Inferior parietal cortex (tissue), 1 donor: Measurements from ENCODE around the gene USHBP1.
"Not testable (repeated sequence)": the region's sequence is repeated elsewhere in the genome, so short reads cannot be mapped to it uniquely, and the experiment has no call there.

Experiments used
- DNase-seq: peaks from one replicate; pipeline ENCODE4 v3.0.0-alpha.2; 2016; ENCODE audit errors: extremely low spot score

Gene USHBP1

DNA sequence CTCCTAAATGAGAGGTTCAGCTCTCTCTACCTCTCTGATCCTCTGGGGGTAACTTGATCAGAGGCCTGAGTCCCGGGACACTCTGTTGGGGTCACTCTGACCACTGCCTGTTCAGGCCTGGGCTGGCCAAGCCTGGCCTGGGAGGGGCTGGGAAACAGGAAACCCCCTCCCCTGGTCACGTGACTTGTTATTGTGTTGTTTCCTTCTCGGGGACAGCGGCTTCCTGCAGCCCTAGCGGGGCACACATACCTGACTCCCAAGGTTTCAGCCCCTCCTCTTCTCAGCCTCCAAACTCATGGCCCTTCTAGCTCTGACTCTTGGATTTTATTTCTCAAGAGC, at the start of gene USHBP1:
TSS of gene USHBP1 (minus strand) at position 105 of the 339 bp plus-strand sequence. CDS start 446 bp downstream, outside the sequence.
- DNase-seq, result no peak

GRCh38 chr19:17314007-17314593, 49.6 kb upstream of the USHBP1 start:
- no peak for DNase-seq

DNA sequence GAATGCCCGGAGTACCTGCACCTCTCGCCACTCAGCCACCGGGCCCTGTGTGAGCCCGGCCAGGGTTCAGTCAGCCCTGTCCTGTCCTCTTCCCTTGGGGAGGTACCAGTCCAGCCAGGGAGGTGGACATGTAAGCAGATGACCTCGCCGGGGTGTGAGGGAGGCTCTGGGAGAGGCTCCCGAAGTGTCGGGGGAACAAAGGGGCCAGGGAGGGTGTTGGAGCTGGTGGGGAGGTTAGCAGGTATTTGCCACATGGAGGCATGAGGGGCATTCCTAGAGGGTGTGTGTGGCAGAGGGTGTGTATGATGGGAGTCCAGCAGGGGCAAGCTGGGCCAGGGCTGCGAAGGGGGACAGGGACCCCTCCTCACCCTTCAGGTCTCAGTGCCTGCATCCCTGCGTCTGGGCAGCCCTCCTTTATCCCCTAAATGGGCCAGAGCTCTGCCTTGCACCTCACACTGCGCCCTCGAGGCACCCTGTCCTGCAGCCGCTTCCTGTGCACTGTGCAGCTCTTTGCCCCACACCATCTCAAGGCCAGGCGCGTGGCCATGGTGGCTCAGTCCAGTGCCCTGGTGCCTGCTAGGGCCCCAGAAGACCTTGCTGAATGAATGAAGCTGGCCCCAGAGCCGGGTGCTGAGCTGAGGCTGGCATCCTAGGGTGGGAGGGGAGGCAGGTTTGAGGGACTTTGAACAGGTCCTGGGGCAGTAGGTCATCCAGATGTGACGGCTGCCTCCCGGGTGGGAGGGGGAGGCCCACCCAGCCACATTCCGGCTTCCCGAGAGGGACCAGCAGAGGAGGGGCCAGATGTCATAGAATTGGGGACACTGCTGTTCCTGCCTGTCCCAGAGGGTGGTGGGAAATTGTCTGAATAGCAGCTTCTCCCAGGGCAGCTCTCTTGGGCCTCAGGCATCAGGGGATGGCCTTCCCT, 47.9 kb upstream of the USHBP1 start:
- DNase-seq, result no peak

DNA sequence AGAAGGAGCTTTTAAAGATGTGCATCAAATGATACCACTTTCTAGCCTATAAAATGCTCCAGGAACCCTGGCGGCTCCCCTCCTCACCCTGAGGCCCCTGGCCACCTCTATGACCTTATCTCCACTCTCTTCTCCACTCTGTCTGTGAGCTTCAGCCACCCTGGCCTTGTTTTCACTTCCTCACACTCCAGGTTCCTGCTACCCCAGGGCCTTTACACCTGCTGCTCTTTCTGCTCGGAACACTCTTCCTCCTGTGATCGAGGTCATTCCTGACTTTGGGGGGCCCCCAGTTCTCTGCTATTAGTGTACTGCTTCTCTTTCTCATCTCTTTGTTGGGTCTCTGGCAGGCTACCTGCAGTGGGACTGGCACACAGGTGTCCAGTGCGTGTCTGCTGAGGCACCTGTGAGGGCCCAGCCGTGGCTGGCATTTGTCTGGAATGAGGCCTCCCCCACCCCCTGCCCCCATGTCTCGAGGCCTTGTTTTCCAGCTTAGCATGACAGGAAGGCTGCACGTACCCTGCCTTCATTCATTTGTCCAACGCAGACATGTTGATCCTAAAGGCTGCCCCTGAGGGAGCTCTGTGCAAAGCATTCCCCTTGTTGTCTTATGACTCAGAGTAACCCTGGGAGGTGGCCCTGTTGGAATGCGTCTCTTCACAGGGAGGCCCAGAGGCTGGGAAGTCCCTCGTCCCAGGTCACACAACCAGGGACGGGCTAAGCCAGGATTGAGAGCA, 47.1 kb upstream of the USHBP1 start:
- DNase-seq, result no peak

DNA sequence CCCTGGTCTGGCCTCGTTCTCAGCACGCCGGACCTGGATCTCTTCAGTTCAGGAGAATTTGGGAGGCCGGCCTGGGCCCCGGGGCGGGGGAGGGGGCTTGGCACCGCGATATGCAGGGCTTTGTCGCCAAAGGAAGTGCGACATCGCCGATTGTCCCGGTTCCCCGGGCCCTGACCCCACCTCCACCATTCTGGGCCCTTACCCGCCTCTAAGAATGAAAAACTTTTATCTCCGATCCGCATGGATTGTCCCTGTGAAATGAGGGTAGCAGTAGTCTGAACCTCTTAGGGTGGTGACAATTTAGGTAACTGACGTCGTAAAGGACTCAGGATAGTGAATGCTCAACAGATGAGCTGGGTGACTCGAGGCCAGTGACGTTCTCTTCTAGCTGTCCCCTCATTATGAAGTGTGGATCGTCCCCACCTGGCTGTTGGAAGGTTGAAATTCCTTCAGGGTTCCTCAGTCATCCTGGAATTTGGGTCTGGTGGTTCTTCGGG, 45.5 kb upstream of the USHBP1 start:
- no peak for DNase-seq

- DNase-seq, result peak; percentile 100
These were observed 44.8 kb upstream of the USHBP1 start, which contains the start of gene DDA1 for GRCh38 chr19:17309198-17309964. TSS of gene DDA1 (plus strand) at chr19:17309563. CDS start at chr19:17309655, 92 bp downstream.

DNA sequence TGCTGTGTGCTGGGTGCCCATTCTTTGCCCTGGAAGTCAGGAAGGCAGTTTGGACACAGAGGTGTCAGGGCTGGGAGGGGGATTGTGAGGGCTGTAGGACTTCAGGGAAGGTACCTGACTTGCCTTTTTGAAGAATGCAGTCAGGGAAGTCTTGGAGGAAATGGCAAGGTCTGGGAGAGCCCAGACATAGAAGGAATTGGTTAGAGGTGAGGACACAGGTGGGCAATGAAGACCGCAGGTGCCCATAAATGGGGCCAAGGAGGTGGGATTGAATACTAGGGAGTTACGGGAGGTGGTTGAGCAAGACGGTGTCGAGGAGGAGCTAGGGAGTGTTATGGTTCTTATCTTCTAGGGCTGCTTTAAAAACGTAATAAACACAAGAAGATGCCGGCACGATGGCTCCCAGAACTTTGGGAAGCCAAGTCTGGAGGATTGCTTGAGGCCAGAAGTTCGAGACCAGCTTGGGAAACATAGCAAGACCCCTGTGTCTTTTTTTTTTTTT, 43.4 kb upstream of the USHBP1 start:
- DNase-seq, result no peak

- DNase-seq, result no peak
These were observed 41.8 kb upstream of the USHBP1 start for GRCh38 chr19:17306285-17306714.

DNA sequence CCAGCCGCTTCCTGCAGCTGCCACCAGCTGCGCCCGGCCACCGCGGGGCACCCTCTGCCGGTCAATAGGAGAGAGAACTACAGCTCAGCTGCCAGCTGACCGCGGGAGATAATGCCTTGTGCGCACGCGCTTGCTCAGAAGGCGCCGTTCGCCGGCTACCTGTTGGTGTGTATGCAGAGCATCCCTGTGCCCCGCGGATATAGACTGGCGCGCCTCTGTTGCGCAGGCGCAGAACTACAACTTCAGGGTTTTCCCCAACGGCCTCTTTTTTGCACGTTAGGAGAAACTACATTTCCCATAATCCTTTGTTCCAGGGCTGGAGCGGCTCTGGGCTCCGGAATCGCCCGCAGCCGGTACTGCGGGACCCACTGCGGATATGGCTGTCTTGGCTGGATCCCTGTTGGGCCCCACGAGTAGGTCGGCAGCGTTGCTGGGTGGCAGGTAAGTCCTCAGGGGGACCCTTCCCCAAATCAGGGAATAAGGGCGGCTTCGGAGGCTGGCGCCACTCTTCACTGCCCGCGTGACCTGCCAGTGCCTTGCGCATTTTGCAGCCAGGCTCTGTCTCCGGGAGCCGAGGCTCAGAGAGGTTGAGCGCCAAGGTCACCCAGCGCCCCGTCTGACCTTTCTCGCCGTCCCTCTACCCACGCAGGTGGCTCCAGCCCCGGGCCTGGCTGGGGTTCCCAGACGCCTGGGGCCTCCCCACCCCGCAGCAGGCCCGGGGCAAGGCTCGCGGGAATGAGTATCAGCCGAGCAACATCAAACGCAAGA, 41.2 kb upstream of the USHBP1 start, which contains the start of gene MRPL34:
TSS of gene MRPL34 (plus strand) at position 356 of the 768 bp plus-strand sequence. CDS start at position 377, 21 bp downstream.
- DNase-seq, result peak; percentile 98

DNA sequence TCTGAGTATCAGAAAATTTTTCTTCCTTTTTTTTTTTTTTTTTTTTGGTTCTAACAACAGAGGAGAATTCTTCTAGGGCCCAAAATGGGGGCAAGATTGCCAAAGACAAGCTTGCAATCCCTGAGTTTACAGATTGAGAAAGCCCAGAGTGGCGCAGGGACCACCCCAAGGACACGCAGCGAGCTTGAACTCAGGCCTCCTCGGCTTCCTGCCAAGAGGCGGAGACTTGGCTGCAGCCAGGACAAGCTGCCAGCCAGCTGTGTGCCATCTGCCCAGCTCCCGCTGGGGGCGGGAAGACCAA, 40.6 kb upstream of the USHBP1 start:
- no peak for DNase-seq

- no peak for DNase-seq
These were observed 40.1 kb upstream of the USHBP1 start for GRCh38 chr19:17304386-17305215.

DNA sequence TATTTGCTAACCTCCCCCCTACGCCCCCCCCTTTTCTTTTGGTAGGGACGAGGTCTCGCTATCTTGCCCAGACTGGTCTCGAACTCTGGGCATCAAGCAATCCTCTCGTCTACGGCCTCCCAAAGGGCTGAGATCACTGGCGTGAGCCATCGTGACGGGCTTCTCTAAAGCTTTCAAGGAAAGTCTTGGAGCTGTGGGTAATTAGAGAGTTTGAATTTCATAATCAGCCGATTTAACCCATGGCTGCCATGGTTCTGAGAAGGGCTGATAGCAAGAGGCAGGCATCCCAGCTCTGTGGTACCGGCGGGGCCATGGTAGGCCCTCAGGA, 39.4 kb upstream of the USHBP1 start:
- no peak for DNase-seq

DNA sequence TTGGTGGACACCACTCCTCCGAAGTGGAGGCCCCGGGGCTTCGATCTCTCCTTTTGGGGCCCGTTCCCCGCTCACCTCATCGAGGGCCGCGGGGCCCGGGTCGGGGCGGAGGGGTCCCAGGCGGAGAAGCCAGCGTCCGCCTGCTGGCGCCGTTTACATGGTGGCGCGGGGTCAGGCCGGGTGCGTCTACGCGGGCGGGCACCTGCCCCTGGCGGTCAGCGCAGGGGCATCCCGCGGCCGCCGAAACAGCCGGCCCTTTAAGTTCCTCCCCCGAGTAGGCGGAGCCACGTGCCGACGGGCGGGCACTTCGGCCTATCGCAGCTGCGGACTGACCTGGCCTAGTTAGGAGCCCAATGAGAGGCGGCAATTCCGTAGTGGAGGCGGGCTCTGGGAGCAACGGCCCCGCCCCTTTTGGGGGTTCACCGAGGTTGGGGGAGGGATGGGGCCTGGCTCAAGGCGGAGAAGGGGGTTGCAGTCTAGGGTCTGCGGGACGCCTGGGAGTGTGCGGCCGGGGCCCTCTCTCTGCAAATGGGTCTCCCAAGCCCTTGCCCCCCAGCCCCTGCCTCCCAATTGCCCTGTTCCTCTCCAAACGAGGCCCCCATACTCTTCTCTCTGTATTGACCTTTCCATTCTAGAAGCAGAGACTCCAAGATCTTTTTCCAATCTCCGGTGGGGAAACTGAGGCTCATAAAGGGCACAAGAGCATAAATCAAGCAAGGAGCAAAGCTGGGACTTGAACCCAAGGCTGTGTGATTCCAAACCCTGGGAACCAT, 38.8 kb upstream of the USHBP1 start, which contains the start of gene ABHD8:
TSS of gene ABHD8 (minus strand) at position 259 of the 773 bp plus-strand sequence. CDS start 1,809 bp downstream, outside the sequence.
- DNase-seq, result peak; percentile 91

- no peak for DNase-seq
These were observed 38.0 kb upstream of the USHBP1 start for GRCh38 chr19:17302391-17303166.

- no peak for DNase-seq
These were observed 36.6 kb upstream of the USHBP1 start for GRCh38 chr19:17300992-17301619.

DNA sequence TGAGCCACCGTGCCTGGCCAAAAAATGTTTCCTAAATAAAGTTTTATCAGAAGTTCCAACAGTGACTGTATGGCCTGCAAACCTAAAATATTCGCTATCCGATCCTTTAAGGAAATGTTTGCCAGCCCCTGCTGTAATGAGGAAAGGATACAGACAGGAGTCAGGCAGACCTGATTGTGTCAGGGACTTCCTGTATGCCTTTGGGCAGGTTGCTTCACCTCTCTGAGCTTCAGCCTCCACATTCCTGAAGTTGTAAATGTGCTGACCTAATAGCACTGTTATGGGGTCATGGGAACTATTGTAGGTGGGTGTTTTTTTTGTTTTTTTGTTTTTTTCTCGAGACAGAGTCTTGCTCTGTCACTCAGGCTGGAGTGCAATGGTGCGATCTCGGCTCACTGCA, 32.4 kb upstream of the USHBP1 start:
- DNase-seq, result no peak

DNA sequence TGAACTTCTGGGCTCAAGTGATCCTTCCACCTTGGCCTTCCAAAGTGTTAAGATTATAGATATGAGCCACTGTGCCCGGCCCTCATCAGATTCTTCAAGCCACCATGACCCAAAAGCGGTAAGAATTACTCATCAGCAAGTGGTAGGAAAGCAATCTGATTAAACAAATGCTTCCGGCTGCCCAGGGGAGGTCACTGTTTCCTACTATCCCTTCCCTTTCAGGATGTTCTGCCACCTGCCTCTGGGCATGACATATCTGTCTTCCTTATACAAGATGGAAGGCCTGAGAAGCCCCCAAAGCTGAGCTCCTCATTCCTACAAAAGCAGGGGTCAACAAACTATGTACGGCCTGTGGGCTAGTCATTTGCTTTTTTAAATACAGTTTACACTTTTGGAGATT, 31.7 kb upstream of the USHBP1 start:
- no peak for DNase-seq

GRCh38 chr19:17295551-17295950, 31.0 kb upstream of the USHBP1 start:
- not testable (repeated sequence) for DNase-seq
